Left ventricle myocardium inferior (tissue), 1 donor: ENCODE measurements around the gene SIRT7. TPM values are rescaled to one million over a fixed set of nuclear protein-coding genes. Genes with fewer than 3 reads are reported as not detected.

Source experiments
- DNase-seq: peaks from one replicate; pipeline ENCODE4 v3.0.0-alpha.2; 2020
- H3K27ac ChIP-seq: fragments of 200-600 bp; replicated peaks from 2 replicates; pipeline ENCODE4 v1.8.0; 2021
- H3K27me3 ChIP-seq: fragments of 200-600 bp; 2 replicates; pipeline ENCODE4 v1.8.0; 2021; ENCODE audit warnings: low read depth
- H3K36me3 ChIP-seq: fragments of 200-600 bp; 2 replicates; pipeline ENCODE4 v1.8.0; 2021
- H3K4me1 ChIP-seq: fragments of 200-600 bp; 2 replicates; pipeline ENCODE4 v1.8.0; 2021
- H3K4me3 ChIP-seq: fragments of 200-600 bp; 2 replicates; pipeline ENCODE4 v1.8.0; 2021; ENCODE audit warnings: mild to moderate bottlenecking, moderate library complexity
- H3K9me3 ChIP-seq: fragments of 200-600 bp; replicated peaks from 2 replicates; pipeline ENCODE4 v1.8.0; 2021
- intact Hi-C: fragments of 100-400 bp; cut with micrococcal nuclease; formaldehyde crosslinking; loops from one replicate; pipeline ENCODE4 v1.11.0; 2022
- long read RNA-seq: library from polyadenylated mRNA; unstranded; transcript quantifications from one replicate; pipeline ENCODE4 v2.0.0, GENCODE V29; 2021
- total RNA-seq: library from RNA; stranded (reverse); fragmentation: NEBNext Ultra II Directional; extraction: Animal tissue kit (Norgen Biotek cat#: 25700); gene quantifications from one replicate; pipeline ENCODE4 v1.2.1, GENCODE V29; 2021
- TF ChIP-seq, protein P1 (sequence below): fragments of 200-600 bp; IDR thresholded peaks from 2 replicates; pipeline ENCODE4 v1.8.0; 2021; ENCODE audit warnings: antibody characterized with exemption, mild to moderate bottlenecking, borderline replicate concordance
- donor health status: DM: no; HTN: yes; CAD: no; lungs with severe emphysema.

The SIRT7 gene, protein sequence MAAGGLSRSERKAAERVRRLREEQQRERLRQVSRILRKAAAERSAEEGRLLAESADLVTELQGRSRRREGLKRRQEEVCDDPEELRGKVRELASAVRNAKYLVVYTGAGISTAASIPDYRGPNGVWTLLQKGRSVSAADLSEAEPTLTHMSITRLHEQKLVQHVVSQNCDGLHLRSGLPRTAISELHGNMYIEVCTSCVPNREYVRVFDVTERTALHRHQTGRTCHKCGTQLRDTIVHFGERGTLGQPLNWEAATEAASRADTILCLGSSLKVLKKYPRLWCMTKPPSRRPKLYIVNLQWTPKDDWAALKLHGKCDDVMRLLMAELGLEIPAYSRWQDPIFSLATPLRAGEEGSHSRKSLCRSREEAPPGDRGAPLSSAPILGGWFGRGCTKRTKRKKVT
- 8.5 TPM for total RNA-seq
- long read RNA-seq, transcript SIRT7-201 (10 exons, 1,743 nt), result major isoform, 6 of 9 reads
- long read RNA-seq, partial matches to known transcripts, result 3 of 9 reads
- long read RNA-seq, other reads (novel, unspliced or antisense), result 0 of 9 reads

DNA sequence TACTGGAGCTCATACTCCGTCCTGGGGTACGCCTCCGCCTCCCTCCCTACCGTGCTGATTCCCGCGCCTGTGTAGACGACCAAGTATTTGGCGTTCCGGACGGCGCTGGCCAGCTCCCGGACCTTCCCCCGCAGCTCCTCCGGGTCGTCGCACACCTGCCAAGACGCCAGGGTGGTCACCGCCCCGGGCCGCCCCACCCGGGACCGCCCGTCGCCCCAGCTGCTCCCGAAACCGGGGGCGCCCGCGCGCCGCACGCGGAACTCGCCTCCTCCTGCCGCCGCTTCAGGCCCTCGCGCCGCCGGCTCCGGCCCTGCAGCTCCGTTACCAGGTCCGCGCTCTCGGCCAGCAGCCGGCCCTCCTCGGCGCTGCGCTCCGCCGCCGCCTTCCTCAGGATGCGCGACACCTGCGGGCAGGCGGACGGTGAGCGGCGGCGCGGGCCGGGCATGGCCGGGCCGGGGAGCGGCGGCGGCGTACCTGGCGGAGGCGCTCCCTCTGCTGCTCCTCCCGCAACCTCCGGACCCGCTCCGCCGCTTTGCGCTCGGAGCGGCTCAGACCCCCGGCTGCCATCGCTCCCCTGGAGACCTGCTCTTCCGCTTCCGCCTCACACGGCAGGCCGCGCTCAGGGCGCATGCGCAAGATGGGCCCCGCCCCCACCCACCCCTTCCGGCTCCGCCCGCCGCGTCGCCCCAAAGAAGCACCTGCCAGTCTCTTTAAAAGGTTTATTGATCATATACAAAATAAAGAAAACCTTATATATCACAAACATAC, at the start of gene SIRT7:
TSS of gene SIRT7 (minus strand) at position 612 of the 768 bp plus-strand sequence. CDS start at position 567, 45 bp downstream.
- peak; percentile 75 for DNase-seq
- TF ChIP-seq, protein P1, sequence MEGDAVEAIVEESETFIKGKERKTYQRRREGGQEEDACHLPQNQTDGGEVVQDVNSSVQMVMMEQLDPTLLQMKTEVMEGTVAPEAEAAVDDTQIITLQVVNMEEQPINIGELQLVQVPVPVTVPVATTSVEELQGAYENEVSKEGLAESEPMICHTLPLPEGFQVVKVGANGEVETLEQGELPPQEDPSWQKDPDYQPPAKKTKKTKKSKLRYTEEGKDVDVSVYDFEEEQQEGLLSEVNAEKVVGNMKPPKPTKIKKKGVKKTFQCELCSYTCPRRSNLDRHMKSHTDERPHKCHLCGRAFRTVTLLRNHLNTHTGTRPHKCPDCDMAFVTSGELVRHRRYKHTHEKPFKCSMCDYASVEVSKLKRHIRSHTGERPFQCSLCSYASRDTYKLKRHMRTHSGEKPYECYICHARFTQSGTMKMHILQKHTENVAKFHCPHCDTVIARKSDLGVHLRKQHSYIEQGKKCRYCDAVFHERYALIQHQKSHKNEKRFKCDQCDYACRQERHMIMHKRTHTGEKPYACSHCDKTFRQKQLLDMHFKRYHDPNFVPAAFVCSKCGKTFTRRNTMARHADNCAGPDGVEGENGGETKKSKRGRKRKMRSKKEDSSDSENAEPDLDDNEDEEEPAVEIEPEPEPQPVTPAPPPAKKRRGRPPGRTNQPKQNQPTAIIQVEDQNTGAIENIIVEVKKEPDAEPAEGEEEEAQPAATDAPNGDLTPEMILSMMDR, result no peak
- Histone ChIP-seq H3K9me3 (no peaks in the 10 kb centered on the region), H3K27me3 (no peaks in the 10 kb centered on the region), H3K4me3 (peak within 1 kb of the TSS; percentile 90), H3K4me1 (peaks cover 53% of the 10 kb centered on the region), H3K27ac (peak within 1 kb of the TSS; percentile 79), H3K36me3 (peaks cover 60% of the 10 kb centered on the region)
- intact Hi-C loops, result no loop called here

DNA sequence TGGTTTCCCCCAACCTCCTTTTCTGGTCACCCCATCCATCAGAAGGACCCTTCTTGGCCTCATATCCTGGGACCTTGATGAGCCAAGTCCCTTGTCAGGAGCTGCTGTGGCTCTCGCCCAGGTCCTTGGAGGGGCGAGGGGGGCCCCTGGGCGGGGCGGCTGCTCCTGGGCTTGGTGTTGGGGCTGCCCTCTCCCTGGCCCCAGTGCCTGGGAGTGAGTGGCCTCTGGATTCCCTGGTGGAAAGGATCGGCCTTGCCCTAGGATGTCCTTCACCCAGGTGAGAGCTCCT, 49.2 kb upstream of the SIRT7 start:
- Histone ChIP-seq H3K27me3 (peaks cover 87% of the 10 kb centered on the region), H3K36me3 (no peaks in the 10 kb centered on the region), H3K4me1 (peaks cover 27% of the 10 kb centered on the region), H3K9me3 (no peaks in the 10 kb centered on the region), H3K4me3 (no peak overlapping the region), H3K27ac (no peak overlapping the region)
- TF ChIP-seq, protein P1, result no peak
- no peak for DNase-seq
- intact Hi-C loops, result loop anchor here (10.0 kb wide), 1 partner anchor 178 kb away; no protein-coding TSS in a partner anchor

DNA sequence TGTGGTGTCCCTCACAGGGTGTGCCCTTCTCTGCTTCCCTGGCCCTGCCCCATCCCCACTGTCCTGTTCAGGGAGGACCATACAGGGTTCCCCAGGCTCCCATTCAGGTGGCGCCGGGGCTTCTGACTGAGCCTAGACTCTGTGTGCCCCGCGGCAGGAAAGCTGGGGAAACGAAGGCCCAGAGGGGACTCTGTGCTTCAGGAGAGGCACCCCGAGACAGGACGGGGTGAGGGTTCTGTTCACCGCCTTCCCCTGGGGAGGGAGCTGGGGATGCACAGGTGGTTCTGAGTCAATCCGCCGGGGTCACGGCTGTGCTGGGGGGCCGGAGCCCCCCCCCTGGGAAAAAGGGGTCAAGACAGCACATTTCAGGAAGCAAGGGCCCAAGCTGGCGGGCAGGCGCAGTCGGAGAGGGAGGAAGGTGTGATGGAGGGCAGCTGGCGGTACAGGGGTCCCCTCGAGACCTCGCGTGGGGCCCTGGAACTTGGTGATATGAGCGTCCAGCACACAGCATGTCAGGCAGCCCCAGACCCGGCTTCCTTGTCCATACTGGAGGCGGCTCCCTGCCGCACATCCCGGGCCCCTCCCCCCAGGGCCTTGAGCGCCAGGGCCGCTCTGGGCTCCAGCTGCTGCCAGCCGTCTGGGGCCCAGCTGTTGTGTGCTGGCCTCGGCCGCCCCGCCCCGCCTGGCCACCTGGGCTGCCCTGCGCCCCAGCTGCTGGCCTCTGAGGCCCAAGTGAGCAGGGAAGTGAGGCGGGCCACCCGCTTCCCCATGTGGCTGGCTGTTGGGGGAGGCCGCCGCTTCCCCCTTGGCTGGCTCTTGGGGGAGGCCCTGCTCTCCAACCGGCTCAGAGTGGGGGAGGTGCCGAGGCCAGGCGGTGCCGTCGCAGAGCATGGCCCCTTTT, 48.6 kb upstream of the SIRT7 start:
- no peaks in the 10 kb centered on the region for H3K9me3 ChIP-seq
- intact Hi-C loops, result loop anchor here (10.0 kb wide), 1 partner anchor 178 kb away; no protein-coding TSS in a partner anchor
- no peak overlapping the region for H3K4me3 ChIP-seq
- peaks cover 87% of the 10 kb centered on the region for H3K27me3 ChIP-seq
- H3K36me3 ChIP-seq, result no peaks in the 10 kb centered on the region
- DNase-seq, result peak; percentile 78
- TF ChIP-seq, protein P1, result no peak
- peaks cover 32% of the 10 kb centered on the region for H3K4me1 ChIP-seq
- no peak overlapping the region for H3K27ac ChIP-seq

DNA sequence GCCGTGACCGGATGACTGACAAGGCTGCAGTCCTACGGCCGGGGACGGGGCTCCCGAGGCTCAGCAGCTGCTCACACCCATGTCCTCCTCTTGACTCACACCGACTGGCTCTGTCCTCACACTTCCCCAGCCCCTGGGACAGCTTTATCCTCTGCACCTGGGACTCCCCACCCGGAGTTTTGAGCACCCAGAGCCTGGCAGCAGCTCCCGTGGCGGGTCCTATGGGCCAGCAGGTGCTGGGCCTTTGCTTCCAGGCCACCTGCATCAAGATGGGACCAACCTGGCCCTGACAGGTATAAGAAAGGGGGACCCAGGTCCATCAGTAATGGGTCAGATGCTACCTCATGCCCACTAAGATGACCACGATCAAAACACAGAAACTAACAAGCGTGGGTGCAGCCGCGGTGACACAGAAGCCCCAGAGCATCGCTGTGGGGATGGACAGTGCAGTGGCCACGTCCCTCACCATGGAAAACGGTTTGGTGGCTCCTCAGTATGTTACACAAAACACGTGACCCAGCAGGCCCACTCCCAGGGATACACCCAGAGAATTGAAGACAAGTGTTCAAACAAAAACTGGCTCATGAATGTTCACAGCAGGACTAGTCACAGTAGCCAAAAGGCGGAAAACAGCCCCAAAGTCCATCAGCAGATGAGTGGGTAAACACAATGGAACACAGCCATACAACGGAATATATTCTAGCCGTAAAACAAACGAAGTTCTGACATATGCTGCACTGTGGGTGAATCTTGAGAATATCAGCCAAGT, 46.3 kb upstream of the SIRT7 start:
- Histone ChIP-seq H3K4me1 (peaks cover 47% of the 10 kb centered on the region), H3K27ac (no peak overlapping the region), H3K4me3 (no peak overlapping the region), H3K36me3 (no peaks in the 10 kb centered on the region), H3K27me3 (peaks cover 90% of the 10 kb centered on the region), H3K9me3 (no peaks in the 10 kb centered on the region)
- no peak for DNase-seq
- TF ChIP-seq, protein P1, result no peak
- intact Hi-C loops, result loop anchor here (10.0 kb wide), 1 partner anchor 181 kb away; no protein-coding TSS in a partner anchor
